ENCODE data around the gene ADD3. TPM values are rescaled to one million over a fixed set of nuclear protein-coding genes. Genes with fewer than 3 reads are reported as not detected.

Gene ADD3
- total and polyA plus RNA-seq, 4 experiments from 2014 or later: 365 to 613 (median 449) TPM

DNA sequence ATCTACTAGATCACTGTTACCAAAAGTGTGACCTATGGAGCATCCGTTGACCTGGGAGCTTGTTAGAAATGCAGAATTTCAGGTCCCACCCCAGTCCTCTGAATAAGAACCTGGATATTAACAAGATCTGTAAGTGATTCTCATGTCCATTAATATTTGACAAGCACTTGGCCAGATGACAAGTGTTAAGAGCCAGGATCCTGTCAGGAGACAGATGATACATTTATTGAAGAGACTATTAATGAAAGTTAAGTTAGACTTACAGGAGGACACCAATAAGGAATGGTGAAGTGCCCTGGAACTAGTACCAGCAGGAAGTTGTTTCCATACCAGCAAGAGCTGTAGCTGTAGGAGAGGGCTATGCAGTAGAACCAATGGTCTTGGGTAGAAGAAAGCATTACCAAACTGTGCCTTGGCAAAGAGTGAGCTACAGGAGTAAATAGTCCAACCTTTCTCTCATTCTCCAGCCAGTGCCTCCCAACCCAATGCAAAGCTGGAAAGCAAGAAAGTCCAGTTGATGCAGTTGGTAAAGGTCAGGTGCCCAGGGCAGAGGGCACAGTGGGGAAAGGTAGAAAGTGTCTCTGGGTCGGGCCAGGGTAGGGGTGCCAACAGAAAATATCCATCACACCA, 35.3 kb upstream of the ADD3 start:
- H3K36me3 Mint-ChIP-seq: no peaks in the 10 kb centered on the region
- no peak overlapping the region for H3K4me3 Mint-ChIP-seq
- Histone ChIP-seq H3K27me3 (ENCODE audit: insufficient read depth, low read length) (no peaks in the 10 kb centered on the region), H3K4me1 (ENCODE audit: insufficient read depth, low read length) (no peaks in the 10 kb centered on the region), H3K36me3 (ENCODE audit: insufficient read depth, low read length) (no peaks in the 10 kb centered on the region), H3K9me3 (ENCODE audit: control insufficient read depth in 1 of 2, low read length in 2 of 2) (no peaks in the 10 kb centered on the region), H3K4me3 (ENCODE audit: low read length in 2 of 2) (no peak overlapping the region), H3K27ac (ENCODE audit: low read depth, low read length) (no peak overlapping the region)
- H3K27me3 Mint-ChIP-seq: peaks cover 0 to 6% of the 10 kb centered on the region in 2 donors
- intact Hi-C loops (cut with micrococcal nuclease): no loop called here
- no peaks in the 10 kb centered on the region for H3K4me1 Mint-ChIP-seq
- no peak for DNase-seq
- H3K27ac Mint-ChIP-seq: no peak overlapping the region
- no peaks in the 10 kb centered on the region for H3K9me3 Mint-ChIP-seq
- CTCF ChIA-PET (ENCODE audit: partially characterized antibody): interaction anchor here (1.6 to 4.6 kb wide), 3 partner anchors 10 to 88 kb away, joined by 5 to 18 read pairs (median 5); no protein-coding TSS in a partner anchor
- POLR2A ChIA-PET (ENCODE audit: partially characterized antibody): no interaction called here

DNA sequence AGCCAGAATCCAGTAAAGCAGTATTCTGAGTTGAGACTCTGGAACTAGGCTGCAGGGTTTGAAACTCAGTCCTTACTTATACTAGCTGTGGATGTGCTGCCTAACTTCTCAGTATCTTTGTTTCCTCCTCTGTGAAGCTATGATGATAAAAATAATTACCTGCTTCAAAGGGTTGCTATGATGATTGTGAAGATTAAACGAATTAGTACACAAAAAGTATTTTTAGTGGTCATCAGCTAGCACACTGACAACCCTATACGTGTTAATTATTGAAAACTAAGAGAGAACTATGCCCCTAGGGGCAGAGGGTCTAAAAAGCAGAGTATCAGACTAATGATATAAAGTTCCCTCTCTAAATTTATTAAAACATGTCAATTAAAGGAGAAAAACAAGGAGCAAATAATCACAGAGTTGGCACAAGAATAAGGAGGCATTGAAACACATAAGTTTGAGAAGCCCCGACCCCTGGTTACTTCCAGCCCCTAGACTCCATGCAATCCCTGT, 34.4 kb upstream of the ADD3 start:
- H3K27ac Mint-ChIP-seq: no peak overlapping the region
- intact Hi-C loops (cut with micrococcal nuclease): no loop called here
- DNase-seq: no peak
- Histone ChIP-seq H3K27me3 (ENCODE audit: insufficient read depth, low read length) (no peaks in the 10 kb centered on the region), H3K9me3 (ENCODE audit: control insufficient read depth in 1 of 2, low read length in 2 of 2) (no peaks in the 10 kb centered on the region), H3K36me3 (ENCODE audit: insufficient read depth, low read length) (no peaks in the 10 kb centered on the region), H3K27ac (ENCODE audit: low read depth, low read length) (no peak overlapping the region), H3K4me1 (ENCODE audit: insufficient read depth, low read length) (no peaks in the 10 kb centered on the region), H3K4me3 (ENCODE audit: low read length in 2 of 2) (no peak overlapping the region)
- peaks cover 0 to 6% of the 10 kb centered on the region in 2 donors for H3K27me3 Mint-ChIP-seq
- ChIA-PET POLR2A (ENCODE audit: partially characterized antibody) (no interaction called here), CTCF (ENCODE audit: partially characterized antibody) (interaction anchor here (1.9 to 4.6 kb wide), 2 partner anchors 18 to 89 kb away, joined by 5 to 18 read pairs; no protein-coding TSS in a partner anchor)
- no peaks in the 10 kb centered on the region for H3K9me3 Mint-ChIP-seq
- H3K4me3 Mint-ChIP-seq: no peak overlapping the region
- peaks cover 0 to 5% (median under 1%) of the 10 kb centered on the region in 4 donors for H3K4me1 Mint-ChIP-seq
- no peaks in the 10 kb centered on the region for H3K36me3 Mint-ChIP-seq

DNA sequence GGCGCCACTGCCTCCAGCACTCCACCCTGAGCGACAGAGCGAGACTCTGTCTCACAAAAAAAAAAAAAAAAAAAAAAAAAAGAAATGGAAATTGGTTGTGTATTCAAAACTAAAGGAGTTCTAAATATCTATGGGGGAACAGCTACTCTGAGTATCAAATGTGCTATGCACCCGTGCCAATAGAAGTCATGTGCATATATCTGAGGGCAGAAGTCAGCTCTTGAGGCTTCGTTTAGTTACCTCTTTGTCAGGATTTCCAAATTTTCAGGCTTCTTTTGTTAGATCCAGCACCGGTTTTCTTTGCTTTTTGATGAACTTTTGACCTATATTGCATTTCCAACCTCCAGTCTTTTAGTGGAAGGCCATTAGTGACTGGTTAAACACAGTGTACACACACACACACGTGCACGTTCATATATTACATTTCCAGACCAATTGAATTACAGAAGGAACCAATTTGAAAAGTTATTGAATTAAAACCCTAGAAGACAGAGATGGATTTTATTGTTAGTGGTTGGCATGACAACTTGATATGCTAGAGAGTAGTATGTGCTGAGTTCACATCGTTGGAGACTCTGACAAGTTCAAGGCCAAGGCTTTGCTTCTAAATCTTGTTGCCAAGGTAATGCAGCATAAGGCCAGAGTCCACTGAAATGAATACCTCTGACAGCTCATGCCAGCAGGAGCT, 33.1 kb upstream of the ADD3 start:
- no peaks in the 10 kb centered on the region for H3K36me3 ChIP-seq (ENCODE audit: insufficient read depth, low read length)
- intact Hi-C loops (cut with micrococcal nuclease): no loop called here

DNA sequence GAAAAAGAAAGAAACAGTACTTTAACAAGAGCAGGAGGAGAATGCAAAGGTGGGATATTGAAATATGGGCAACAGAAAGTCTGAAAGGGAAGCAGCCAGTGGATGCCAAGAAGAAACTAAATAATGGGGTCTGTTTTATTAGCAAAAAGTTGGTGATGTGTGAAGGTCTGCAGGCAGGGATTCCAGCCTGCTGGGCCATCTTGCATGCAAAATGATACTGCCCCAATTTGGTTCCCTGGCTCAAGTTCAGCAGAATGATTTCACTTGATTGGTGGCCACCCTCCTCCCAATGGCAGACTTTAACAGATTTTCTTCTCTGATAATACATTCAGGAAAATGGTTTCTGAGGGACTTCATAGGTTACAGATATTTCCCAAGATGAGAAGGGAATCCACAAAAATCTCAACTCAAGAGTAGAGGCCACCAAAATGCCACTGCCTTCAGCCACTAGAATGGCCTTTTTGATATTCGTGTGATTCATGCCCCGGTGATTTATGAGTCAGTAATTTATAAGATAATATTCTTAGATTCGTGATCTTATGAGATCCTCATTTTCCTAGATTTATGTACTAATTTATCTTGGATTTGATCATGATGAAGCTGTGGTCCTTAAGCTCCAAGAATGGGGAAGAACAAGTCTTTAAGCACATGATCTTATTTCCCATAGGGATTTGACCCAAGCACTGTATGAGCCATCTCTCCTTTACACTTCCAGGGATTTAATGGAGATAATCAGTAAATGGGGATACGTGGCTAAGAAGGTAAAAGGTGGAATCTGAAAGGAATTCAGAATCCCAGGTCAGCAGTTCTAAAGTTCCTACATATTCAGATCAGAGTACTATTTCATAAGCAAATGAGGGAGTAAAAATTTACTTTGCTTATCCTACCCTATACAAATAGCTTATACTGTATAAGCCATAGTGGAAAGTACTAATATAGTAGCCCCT, 32.3 kb upstream of the ADD3 start:
- Histone ChIP-seq H3K4me1 (ENCODE audit: insufficient read depth, low read length) (no peaks in the 10 kb centered on the region), H3K27me3 (ENCODE audit: insufficient read depth, low read length) (no peaks in the 10 kb centered on the region), H3K9me3 (ENCODE audit: control insufficient read depth in 1 of 2, low read length in 2 of 2) (no peaks in the 10 kb centered on the region), H3K4me3 (ENCODE audit: low read length in 2 of 2) (no peak overlapping the region), H3K27ac (ENCODE audit: low read depth, low read length) (no peak overlapping the region), H3K36me3 (ENCODE audit: insufficient read depth, low read length) (no peaks in the 10 kb centered on the region)
- ChIA-PET POLR2A (ENCODE audit: partially characterized antibody) (no interaction called here), CTCF (ENCODE audit: partially characterized antibody) (interaction anchor here (0.6 to 8.0 kb wide), 18 partner anchors 7 to 294 kb away, joined by 3 to 62 read pairs (median 4); no protein-coding TSS in a partner anchor)
- intact Hi-C loops (cut with micrococcal nuclease): no loop called here
- Mint-ChIP-seq H3K36me3 (no peaks in the 10 kb centered on the region), H3K27ac (peak overlapping the region in 1 of 7 donors; percentile 59), H3K27me3 (no peaks in the 10 kb centered on the region), H3K4me1 (peaks cover 0 to 5% (median under 1%) of the 10 kb centered on the region in 4 donors), H3K4me3 (no peak overlapping the region), H3K9me3 (no peaks in the 10 kb centered on the region)
- DNase-seq: no peak

More for the DNA sequence above, 33.1 kb upstream of the ADD3 start:
- no peaks in the 10 kb centered on the region for H3K27me3 ChIP-seq (ENCODE audit: insufficient read depth, low read length)
- H3K9me3 Mint-ChIP-seq: no peaks in the 10 kb centered on the region
- no peaks in the 10 kb centered on the region for H3K36me3 Mint-ChIP-seq
- H3K27ac ChIP-seq (ENCODE audit: low read depth, low read length): no peak overlapping the region
- H3K9me3 ChIP-seq (ENCODE audit: control insufficient read depth in 1 of 2, low read length in 2 of 2): no peaks in the 10 kb centered on the region
- peaks cover 0 to 3% of the 10 kb centered on the region in 2 donors for H3K27me3 Mint-ChIP-seq
- POLR2A ChIA-PET (ENCODE audit: partially characterized antibody): no interaction called here
- H3K4me1 Mint-ChIP-seq: peaks cover 0 to 5% (median under 1%) of the 10 kb centered on the region in 4 donors
- no peak for DNase-seq
- H3K4me3 ChIP-seq (ENCODE audit: low read length in 2 of 2): no peak overlapping the region
- H3K27ac Mint-ChIP-seq: peak overlapping the region in 1 of 7 donors; percentile 59
- H3K4me1 ChIP-seq (ENCODE audit: insufficient read depth, low read length): no peaks in the 10 kb centered on the region
- CTCF ChIA-PET (ENCODE audit: partially characterized antibody): interaction anchor here (0.6 to 4.6 kb wide), 7 partner anchors 17 to 295 kb away, joined by 3 to 18 read pairs (median 5); no protein-coding TSS in a partner anchor
- H3K4me3 Mint-ChIP-seq: no peak overlapping the region

DNA sequence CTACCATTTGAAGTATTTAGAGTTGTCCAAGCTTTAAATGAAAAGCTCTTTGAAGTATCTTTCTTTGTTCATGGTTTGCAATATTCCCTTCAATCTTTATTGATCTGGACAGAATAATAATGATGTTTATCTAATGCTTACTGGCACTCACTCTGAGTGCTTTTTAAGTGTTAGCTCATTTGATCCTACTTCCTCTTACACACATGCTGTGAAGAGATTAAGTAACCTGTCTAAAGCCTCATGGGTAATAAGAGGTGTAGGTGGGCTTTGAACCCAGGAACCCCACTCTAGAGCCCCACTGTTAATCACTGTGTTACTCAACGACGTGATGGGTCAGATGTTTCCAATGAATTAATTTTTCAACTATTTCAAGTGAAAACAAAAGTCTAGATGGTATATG, 31.1 kb upstream of the ADD3 start:
- H3K27me3 Mint-ChIP-seq: no peaks in the 10 kb centered on the region
- Histone ChIP-seq H3K27ac (ENCODE audit: low read depth, low read length) (no peak overlapping the region), H3K27me3 (ENCODE audit: insufficient read depth, low read length) (no peaks in the 10 kb centered on the region), H3K4me3 (ENCODE audit: low read length in 2 of 2) (no peak overlapping the region), H3K4me1 (ENCODE audit: insufficient read depth, low read length) (no peaks in the 10 kb centered on the region), H3K9me3 (ENCODE audit: control insufficient read depth in 1 of 2, low read length in 2 of 2) (no peaks in the 10 kb centered on the region), H3K36me3 (ENCODE audit: insufficient read depth, low read length) (no peaks in the 10 kb centered on the region)
- ChIA-PET CTCF (ENCODE audit: partially characterized antibody) (interaction anchor here (0.6 to 8.0 kb wide), 18 partner anchors 8 to 127 kb away, joined by 3 to 62 read pairs (median 5); no protein-coding TSS in a partner anchor), POLR2A (ENCODE audit: partially characterized antibody) (interaction anchor here (0.7 kb wide), 1 partner anchor 32 kb away, joined by 3 read pairs; no protein-coding TSS in a partner anchor)
- intact Hi-C loops (cut with micrococcal nuclease): no loop called here
- DNase-seq: no peak
- no peak overlapping the region for H3K27ac Mint-ChIP-seq
- H3K4me1 Mint-ChIP-seq: peaks cover 0 to 5% (median under 1%) of the 10 kb centered on the region in 4 donors
- H3K36me3 Mint-ChIP-seq: no peaks in the 10 kb centered on the region
- H3K9me3 Mint-ChIP-seq: no peaks in the 10 kb centered on the region
- H3K4me3 Mint-ChIP-seq: no peak overlapping the region

DNA sequence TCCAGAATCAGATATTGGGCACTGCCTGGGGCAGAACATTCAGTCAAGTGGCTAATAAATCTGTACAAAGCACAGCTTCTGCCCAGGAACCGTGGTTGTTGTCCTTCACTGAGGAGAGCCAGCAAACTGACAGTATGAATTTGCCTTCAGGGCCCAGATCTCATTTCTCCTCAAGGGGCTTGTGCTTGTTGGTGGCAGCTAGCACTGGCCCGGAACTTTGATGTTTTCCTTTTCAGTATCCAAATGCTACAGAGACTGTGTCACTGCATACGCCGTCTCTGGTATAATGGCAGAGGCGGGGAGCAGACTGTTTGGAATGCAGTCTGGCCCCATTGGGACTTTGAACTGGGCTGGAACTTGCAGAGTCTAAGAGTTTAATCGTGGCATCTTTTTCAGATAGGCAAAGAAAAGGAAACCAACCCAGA, 30.4 kb upstream of the ADD3 start:
- H3K4me1 Mint-ChIP-seq: peaks cover 0 to 5% (median under 1%) of the 10 kb centered on the region in 4 donors
- Histone ChIP-seq H3K36me3 (ENCODE audit: insufficient read depth, low read length) (no peaks in the 10 kb centered on the region), H3K4me3 (ENCODE audit: low read length in 2 of 2) (no peak overlapping the region), H3K27me3 (ENCODE audit: insufficient read depth, low read length) (no peaks in the 10 kb centered on the region), H3K9me3 (ENCODE audit: control insufficient read depth in 1 of 2, low read length in 2 of 2) (no peaks in the 10 kb centered on the region), H3K27ac (ENCODE audit: low read depth, low read length) (no peak overlapping the region), H3K4me1 (ENCODE audit: insufficient read depth, low read length) (no peaks in the 10 kb centered on the region)
- H3K4me3 Mint-ChIP-seq: no peak overlapping the region
- H3K27me3 Mint-ChIP-seq: no peaks in the 10 kb centered on the region
- intact Hi-C loops (cut with micrococcal nuclease): no loop called here
- no peak for DNase-seq
- H3K36me3 Mint-ChIP-seq: no peaks in the 10 kb centered on the region
- CTCF ChIA-PET (ENCODE audit: partially characterized antibody): interaction anchor here (0.9 to 8.0 kb wide), 17 partner anchors 9 to 127 kb away, joined by 3 to 62 read pairs (median 6); partner anchors contain the start of gene ADD3
- H3K27ac Mint-ChIP-seq: no peak overlapping the region
- POLR2A ChIA-PET (ENCODE audit: partially characterized antibody): no interaction called here
- H3K9me3 Mint-ChIP-seq: no peaks in the 10 kb centered on the region

Data from CD4-positive, alpha-beta memory T cell (primary cell).